Stimulated activated CD8-positive, alpha-beta memory T cell treated with anti-CD3 and anti-CD28 coated beads, Interleukin-2, amount 100 ng/mL, for 1 hour (primary cell): ENCODE results near the gene TTC23L.

Experiments used
- DNase-seq, 2 donors: peaks; one replicate each; pipeline ENCODE4 v3.0.0-alpha.2; 2020; ENCODE audit warnings: low read depth in 2 of 2

The TTC23L gene

GRCh38 chr5:34833090-34833489 is 5.9 kb upstream of the TTC23L start:
- DNase-seq: no peak

GRCh38 chr5:34833976-34834793 is 4.8 kb upstream of the TTC23L start:
- DNase-seq: no peak

- no peak for DNase-seq
Observed at GRCh38 chr5:34834794-34835089, 4.2 kb upstream of the TTC23L start.

GRCh38 chr5:34835664-34836063 is 3.3 kb upstream of the TTC23L start:
- DNase-seq: no peak

GRCh38 chr5:34841816-34842215 is 2.9 kb downstream of the TTC23L start:
- DNase-seq: no peak

GRCh38 chr5:34842554-34842953 is 3.6 kb downstream of the TTC23L start:
- DNase-seq: no peak

DNA sequence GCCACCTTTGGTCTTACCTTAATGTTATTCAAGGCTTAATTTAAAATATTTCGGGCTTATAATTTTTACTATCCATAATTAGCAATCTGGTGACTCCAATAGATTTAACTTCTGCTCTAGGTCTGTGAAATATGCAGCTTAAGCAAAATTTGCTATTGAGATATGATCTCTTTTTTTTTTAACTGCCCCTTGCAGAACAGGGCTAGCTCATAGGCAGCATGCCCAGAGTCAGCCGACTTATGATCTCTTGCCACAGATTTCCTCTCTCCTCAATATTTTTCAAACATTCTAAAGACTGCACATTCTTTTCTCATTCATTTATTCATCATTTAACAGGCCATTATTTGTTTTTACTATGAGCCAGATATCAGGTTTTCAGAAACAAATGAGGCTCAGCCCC is 4.5 kb downstream of the TTC23L start:
- DNase-seq: no peak

DNA sequence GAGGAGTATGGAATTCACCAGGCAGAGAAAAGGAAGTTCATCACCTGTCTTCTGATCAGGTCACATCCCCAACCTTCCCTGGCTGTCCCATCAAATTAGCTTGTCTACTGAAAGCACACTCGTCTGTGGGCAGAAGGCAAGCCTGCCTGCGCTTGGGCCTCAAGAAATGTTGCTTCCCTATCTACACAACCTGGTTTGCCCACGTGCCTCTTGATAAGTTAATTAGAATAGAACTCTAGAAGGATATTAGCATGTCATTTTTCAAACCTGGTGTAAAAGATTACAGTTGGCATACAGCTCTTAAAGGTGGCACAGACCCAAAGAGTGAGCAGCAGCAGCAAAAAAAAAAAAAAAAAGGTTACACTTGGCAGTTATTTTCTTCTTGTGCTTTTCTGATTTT is 5.1 kb downstream of the TTC23L start:
- no peak for DNase-seq

DNA sequence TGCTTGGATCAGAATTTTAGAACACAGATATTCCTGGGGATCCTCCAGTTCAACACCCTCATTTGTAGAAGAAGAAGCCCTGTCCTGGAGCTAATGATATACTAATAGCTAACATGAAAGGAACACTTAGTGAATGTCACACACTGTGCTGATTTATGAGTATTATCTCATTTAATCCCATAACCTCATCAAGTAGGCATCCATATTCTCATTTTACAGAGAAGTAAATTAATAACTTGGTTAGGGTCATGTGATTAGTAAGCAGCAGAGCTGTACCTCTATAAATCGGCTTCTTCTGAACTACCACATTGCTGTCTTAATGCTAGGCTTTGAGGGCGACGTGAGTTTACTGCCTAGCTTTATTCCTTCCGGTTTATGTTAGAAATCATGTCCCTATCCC is 6.0 kb downstream of the TTC23L start:
- DNase-seq: no peak

DNA sequence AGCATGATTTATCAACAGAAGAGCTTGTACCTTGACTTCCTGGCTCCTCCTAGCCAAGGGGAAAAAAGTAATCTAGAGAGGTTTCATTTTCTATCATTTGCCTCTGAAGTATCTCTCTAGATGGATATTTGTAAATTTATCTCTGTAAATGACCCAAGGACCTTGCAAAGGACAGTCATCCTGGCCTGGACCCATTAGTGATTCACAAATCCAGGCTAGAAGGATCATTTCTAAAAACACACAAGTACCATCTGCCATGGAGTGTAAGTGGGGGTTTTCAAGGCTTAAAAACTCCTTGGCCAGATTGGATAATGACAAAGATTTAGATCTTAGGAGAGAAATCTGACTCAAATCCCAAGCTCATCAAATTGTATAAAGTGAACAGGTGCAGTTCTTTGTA is 8.1 kb downstream of the TTC23L start:
- DNase-seq: no peak

DNA sequence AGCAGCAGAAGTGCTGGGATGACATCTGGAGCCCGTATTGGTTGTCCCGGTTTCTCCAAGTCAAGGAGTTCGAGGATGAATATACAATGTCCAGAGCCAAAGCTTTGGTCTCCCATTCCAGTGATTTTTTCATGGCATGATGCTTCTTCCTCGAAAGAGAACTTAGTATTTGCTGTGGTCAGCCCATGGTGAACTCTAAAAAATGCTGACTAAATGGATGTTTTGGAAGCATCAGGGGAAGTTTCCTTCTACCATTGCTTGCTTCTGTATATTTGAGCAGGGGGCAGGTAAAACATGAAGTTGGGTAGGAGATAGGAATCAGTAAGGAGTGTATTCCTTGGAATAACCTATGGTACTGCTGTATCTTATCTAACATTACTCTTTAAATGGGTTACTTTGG is 8.6 kb downstream of the TTC23L start:
- no peak for DNase-seq

DNA sequence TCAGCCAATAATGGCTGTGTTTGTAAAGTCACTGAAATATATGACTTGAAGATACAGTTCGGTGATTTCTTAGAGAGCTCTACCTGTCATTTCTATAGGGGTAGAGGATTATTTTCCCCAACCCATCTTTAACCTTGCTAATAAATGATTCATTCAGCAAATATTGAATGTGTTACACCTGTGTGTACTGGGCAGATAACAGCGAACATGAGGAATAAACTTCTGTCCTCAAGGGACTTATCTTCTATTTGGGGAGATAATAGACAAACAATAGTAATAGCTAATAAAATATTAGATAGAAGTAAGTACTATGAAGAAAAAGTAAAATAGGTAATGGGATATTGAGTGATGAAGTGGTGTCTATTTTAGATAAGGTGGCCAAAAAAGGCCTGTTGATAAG is 9.3 kb downstream of the TTC23L start:
- DNase-seq: no peak

DNA sequence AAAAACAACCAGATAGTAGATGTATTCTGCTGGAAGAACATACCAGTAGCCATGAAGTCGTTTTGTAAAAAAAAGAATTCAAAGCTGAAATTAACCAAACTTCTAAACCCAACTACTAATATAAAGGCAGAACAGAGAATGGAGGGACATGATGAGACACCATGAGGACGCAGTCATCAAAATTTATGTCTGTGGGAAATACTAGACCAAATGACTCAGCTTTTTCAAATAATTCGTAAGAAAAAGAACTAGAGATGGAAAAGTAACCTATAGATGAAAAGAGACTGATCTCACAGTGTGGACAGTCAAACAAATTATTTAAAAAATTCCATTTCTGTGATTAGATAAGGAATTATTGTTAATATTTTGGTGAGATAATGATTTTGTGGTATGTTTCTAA is 10.3 kb downstream of the TTC23L start:
- no peak for DNase-seq

DNA sequence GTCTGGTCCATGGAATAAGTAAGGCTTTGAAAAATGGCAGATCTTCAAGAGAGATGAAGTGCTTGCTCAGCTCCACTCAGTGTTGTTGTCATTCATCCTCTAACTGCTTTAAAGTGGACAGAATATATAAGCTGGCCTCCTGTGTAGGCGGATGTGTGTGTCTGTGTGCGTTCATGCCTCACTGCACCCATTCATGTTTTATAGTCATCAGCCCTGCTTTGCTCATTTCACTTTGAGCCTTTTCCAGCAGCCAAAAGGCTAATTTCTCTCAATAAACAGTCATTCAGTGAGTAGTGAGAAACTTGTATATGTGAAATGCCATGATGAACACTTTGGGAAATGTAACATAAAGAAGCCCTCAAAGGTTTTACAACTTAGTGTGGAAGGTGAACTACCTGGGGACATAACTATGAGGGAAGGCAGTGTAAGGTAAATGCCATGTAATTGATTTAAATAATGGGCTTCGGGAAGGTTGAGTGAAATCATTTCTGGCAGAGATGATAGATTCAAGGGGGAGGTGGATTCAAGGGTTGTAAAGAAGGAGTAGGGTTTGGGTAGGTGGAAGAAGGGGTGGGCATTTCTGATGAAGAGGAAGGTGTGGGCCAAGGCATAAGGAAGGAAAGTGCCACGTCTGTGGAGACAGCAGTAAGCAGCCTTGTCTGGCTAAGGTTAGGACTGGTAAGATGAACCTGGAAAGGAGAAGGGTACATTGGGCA is 15.7 kb downstream of the TTC23L start:
- no peak for DNase-seq

DNA sequence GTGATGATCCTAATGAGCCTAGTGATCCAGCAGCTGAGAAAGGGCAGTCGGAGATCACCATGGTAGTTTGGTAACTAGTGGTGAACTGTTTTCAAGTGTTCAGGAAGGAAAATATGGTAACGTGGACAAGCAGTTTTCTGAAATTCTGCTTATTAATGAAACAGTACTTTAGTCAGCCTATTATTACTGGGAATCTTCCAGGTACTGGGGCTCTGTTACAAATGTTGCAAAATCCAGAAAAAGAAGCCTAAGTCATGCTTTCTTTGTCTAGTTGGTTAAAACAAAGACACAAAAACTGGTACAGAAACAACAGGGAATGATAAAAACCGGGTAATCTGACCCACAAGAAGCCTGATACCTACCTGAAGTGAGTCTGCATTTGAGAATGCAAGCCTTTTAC is 18.2 kb downstream of the TTC23L start:
- DNase-seq: no peak

GRCh38 chr5:34857894-34858293 is 18.9 kb downstream of the TTC23L start:
- no peak for DNase-seq

DNA sequence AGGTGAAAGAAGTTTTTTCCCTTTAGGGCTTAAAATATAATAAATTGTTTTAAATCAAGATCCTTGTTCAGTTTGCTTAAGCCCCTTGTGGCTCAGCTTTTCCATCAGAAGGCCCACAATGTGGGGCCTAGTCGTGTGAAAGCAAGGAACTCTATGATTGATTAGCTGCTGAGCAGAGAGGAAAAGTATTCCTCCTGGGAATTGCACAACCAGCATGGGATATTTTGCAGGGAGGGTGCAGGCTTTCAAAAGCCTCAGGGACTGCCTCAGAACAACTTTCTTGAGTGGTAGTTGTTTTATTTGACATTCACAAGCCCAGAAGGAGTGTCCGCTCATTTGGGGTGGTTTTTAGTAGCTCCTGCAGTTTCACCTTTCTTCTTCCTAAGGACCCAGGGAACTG is 19.8 kb downstream of the TTC23L start:
- no peak for DNase-seq

GRCh38 chr5:34859253-34859652 is 20.3 kb downstream of the TTC23L start:
- DNase-seq: no peak

DNA sequence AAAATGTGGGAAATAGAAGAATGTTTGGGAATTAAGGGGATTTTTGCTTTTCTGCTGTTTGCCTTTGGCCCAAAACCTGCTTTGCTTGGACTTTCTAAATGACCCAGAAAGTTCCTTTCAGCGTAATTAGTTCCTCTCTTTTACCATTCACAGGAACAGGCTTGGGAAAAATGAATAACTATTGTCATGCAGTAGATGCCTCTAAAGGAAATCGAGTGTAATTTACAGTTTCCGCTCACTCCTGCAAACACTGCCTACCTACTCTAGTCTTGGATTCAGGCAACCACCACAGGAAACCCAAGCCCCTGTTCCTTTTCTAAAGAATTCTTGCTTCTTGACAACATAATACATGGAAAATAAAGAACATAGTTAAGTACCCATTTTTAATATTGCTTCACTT is 25.0 kb downstream of the TTC23L start:
- DNase-seq: no peak

GRCh38 chr5:34865091-34865490 is 26.1 kb downstream of the TTC23L start:
- DNase-seq: no peak

- DNase-seq: no peak
Observed at GRCh38 chr5:34866989-34867471, 28.1 kb downstream of the TTC23L start.

DNA sequence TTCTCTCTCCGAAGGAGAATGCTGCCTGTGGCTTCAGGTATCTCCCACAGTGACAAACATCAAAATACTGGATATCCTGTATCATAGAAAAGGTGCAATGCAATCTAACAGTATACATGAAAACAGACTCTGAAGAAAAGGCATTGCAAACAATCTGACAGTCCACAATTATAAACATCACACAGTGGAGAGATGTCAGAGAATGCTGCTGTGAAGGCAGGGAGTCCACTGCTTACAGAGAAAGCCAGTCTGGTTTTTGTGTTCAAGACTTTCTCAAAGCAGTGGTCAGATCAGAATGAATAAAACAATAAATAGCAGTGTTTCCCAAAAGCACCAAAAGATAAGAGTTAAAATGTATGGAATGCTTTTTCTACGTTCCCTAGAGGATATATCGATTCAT is 28.7 kb downstream of the TTC23L start:
- no peak for DNase-seq

- DNase-seq: no peak
Observed at GRCh38 chr5:34868791-34869190, 29.8 kb downstream of the TTC23L start.

DNA sequence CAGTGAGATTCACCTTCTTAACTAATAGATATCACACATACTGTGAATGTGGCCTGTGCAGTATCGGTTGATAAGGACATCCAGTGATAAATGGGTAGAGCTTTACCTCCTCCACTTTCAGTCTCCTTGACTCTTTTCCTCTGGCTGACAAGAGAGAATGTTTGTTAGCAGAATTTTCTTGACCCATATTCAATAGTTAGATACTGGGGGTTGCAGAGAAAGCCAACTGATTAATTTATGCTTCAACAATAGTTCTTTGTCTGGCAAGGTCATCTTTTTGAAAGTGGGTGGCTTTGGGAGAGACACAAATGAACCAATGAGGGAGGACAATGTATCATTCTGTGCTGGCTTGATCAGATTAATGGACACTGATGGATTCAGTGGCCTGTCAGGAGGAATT is 30.3 kb downstream of the TTC23L start:
- no peak for DNase-seq
